Measurements from ENCODE around the gene TBK1. TPM values are rescaled to one million over a fixed set of nuclear protein-coding genes. Genes with fewer than 3 reads are reported as not detected.

Gene TBK1
- total RNA-seq, 1 experiment from 2014 or later = 32.4 TPM

DNA sequence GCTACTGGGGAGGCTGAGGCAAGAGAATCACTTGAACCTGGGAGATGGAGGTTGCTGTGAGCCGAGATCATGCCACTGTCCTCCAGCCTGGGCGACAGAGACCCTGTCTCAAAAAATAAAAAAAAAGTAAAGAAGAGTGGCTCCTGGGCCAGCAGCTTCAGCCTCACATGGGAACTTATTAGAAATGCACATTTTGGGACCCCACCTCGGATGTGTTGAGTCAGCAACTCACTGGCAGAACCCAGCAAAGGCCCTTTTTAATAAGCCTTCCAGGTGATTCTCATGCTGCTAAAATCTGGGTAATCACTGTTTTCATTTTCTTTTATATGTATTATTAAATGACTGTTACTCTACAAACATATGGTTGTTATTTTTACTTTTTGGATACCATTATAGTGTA is 41.6 kb downstream of the TBK1 start:
- no TSS peak for BruUV-seq (replicated peaks)
- POLR2A ChIA-PET = no interaction called here
- DNase-seq (ENCODE audit: low read depth, low spot score) = no peak
- in situ Hi-C loops (cut with HindIII; ENCODE audit: low pct_unique_long_range_greater_than_20kb, low sequenced_read_pairs) (no loop called here), intact Hi-C loops (cut with micrococcal nuclease; ENCODE audit: unreplicated experiment) (loop anchor here (10.0 kb wide), 1 partner anchor 69 kb away; no protein-coding TSS in a partner anchor)
- Histone ChIP-seq H3K4me1 (ENCODE audit: control insufficient read depth, insufficient read depth, low read length) (no peaks in the 10 kb centered on the region), H3K27me3 (ENCODE audit: control insufficient read depth, insufficient read depth, low read length) (no peaks in the 10 kb centered on the region), H3K9me3 (ENCODE audit: control insufficient read depth, insufficient read depth, low read depth, low read length) (no peaks in the 10 kb centered on the region), H3K36me3 (ENCODE audit: control insufficient read depth, insufficient read depth, low read length) (peaks cover 65% of the 10 kb centered on the region), H3K27ac (ENCODE audit: low read length) (no peak overlapping the region), H3K4me3 (ENCODE audit: low read depth in 2 of 2, low read length in 2 of 2) (no peak overlapping the region)
- ATAC-seq = no peak
- CTCF ChIA-PET = interaction anchor here (0.6 kb wide), 1 partner anchor 56 kb away, joined by 3 read pairs; no protein-coding TSS in a partner anchor
- TF ChIP-seq CTCF (IDR thresholded peaks at IDR 0.05) = no peak
- TF ChIP-seq POLR2AphosphoS5 (IDR thresholded peaks at IDR 0.05; ENCODE audit: low read depth, low read length) = no peak
- TF ChIP-seq SIN3A (IDR thresholded peaks at IDR 0.05; ENCODE audit: borderline replicate concordance, insufficient read depth, low read depth, low read length) = no peak
- no peak for TF ChIP-seq REST (IDR thresholded peaks at IDR 0.05; ENCODE audit: insufficient read depth in 1 of 2, low read depth in 2 of 2, low read length in 1 of 2)
- TF ChIP-seq TCF7L2 (IDR thresholded peaks at IDR 0.05; ENCODE audit: low read depth, low read length) = no peak

DNA sequence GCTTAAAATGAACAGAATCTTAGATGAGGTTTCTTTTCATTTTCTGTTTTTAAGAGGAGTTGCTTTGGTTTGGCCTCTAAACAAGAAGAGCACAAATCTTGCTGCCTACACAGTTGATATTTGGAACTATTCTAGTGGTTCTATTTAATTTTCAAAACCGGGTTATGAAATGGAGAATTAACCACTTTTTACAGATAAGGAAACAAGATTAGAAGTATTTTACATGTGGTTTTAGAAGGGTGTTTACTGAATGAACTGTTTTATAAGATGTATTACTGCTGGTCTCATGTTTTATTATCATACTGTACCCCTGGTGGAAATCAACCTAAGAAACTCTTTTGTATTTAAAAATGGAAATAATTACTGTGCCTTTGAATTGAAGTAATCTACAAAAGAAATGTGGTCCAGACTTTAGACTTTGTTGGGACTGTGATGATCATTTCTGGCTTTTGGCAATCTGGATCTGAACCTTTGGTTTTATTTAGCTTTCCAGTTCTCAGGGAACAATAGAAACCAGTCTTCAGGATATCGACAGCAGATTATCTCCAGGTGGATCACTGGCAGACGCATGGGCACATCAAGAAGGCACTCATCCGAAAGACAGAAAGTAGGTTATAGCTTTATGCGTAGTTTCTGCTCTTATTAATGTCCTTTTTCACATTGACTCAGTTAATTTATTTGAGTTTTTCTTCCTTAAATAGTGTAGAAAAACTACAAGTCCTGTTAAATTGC is 43.2 kb downstream of the TBK1 start:
- no peaks in the 10 kb centered on the region for H3K9me3 ChIP-seq (ENCODE audit: control insufficient read depth, insufficient read depth, low read depth, low read length)
- in situ Hi-C loops (cut with HindIII; ENCODE audit: low pct_unique_long_range_greater_than_20kb, low sequenced_read_pairs) = no loop called here
- BruUV-seq (replicated peaks) = TSS peak; percentile 28

DNA sequence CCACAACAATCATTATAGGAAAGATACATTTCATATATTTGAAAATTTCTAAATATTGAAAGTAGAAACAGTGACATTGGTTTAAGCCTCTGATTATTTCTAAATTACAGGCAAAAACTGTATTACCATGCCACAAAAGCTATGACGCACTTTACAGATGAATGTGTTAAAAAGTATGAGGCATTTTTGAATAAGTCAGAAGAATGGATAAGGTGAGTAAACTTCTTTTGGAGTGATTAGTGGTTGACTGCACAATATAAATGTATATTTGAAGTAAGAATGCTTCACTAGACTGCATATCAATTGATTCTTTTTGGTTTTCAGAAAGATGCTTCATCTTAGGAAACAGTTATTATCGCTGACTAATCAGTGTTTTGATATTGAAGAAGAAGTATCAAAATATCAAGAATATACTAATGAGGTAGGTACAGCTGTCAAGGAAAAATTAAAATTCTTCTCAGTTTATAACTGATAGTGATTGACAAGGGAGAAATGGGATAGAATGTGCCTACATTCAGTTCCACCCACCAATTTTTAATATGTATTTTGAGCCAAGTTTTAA is 45.0 kb downstream of the TBK1 start:
- Histone ChIP-seq H3K4me3 (ENCODE audit: low read depth in 2 of 2, low read length in 2 of 2) (no peak overlapping the region), H3K27ac (ENCODE audit: low read length) (no peak overlapping the region), H3K36me3 (ENCODE audit: control insufficient read depth, insufficient read depth, low read length) (peaks cover 45% of the 10 kb centered on the region), H3K4me1 (ENCODE audit: control insufficient read depth, insufficient read depth, low read length) (no peaks in the 10 kb centered on the region), H3K9me3 (ENCODE audit: control insufficient read depth, insufficient read depth, low read depth, low read length) (no peaks in the 10 kb centered on the region), H3K27me3 (ENCODE audit: control insufficient read depth, insufficient read depth, low read length) (no peaks in the 10 kb centered on the region)
- no peak for DNase-seq (ENCODE audit: low read depth, low spot score)
- intact Hi-C loops (cut with micrococcal nuclease; ENCODE audit: unreplicated experiment) = loop anchor here (10.0 kb wide), 1 partner anchor 72 kb away; no protein-coding TSS in a partner anchor
- no TSS peak for BruUV-seq (replicated peaks)
- ChIA-PET POLR2A (no interaction called here), CTCF (no interaction called here)
- in situ Hi-C loops (cut with HindIII; ENCODE audit: low pct_unique_long_range_greater_than_20kb, low sequenced_read_pairs) = no loop called here
- ATAC-seq = no peak
- TF ChIP-seq TCF7L2 (IDR thresholded peaks at IDR 0.05; ENCODE audit: low read depth, low read length) = no peak
- no peak for TF ChIP-seq REST (IDR thresholded peaks at IDR 0.05; ENCODE audit: insufficient read depth in 1 of 2, low read depth in 2 of 2, low read length in 1 of 2)
- no peak for TF ChIP-seq SIN3A (IDR thresholded peaks at IDR 0.05; ENCODE audit: borderline replicate concordance, insufficient read depth, low read depth, low read length)
- TF ChIP-seq POLR2AphosphoS5 (IDR thresholded peaks at IDR 0.05; ENCODE audit: low read depth, low read length) = no peak
- TF ChIP-seq CTCF (IDR thresholded peaks at IDR 0.05) = no peak

More for the DNA sequence above, 43.2 kb downstream of the TBK1 start:
- no peaks in the 10 kb centered on the region for H3K4me1 ChIP-seq (ENCODE audit: control insufficient read depth, insufficient read depth, low read length)
- POLR2A ChIA-PET = no interaction called here
- peaks cover 55% of the 10 kb centered on the region for H3K36me3 ChIP-seq (ENCODE audit: control insufficient read depth, insufficient read depth, low read length)
- TF ChIP-seq SIN3A (IDR thresholded peaks at IDR 0.05; ENCODE audit: borderline replicate concordance, insufficient read depth, low read depth, low read length) = no peak
- intact Hi-C loops (cut with micrococcal nuclease; ENCODE audit: unreplicated experiment) = loop anchor here (10.0 kb wide), 1 partner anchor 70 kb away; no protein-coding TSS in a partner anchor
- no peak overlapping the region for H3K4me3 ChIP-seq (ENCODE audit: low read depth in 2 of 2, low read length in 2 of 2)
- no peak for DNase-seq (ENCODE audit: low read depth, low spot score)
- no peaks in the 10 kb centered on the region for H3K27me3 ChIP-seq (ENCODE audit: control insufficient read depth, insufficient read depth, low read length)
- H3K27ac ChIP-seq (ENCODE audit: low read length) = no peak overlapping the region
- ATAC-seq = no peak
- CTCF ChIA-PET = no interaction called here

Data from Panc1 (cell line).